IPS-20b (cell line): ENCODE measurements around the gene EIF2D.

Experiments used
- H3K27ac ChIP-seq: one replicate; pipeline ENCODE4 v1.5.1; 2013; ENCODE audit warnings: low read length
- H3K27me3 ChIP-seq: 2 replicates; pipeline ENCODE4 v1.6.1; 2013; ENCODE audit warnings: mild to moderate bottlenecking, low read length, inconsistent platforms; ENCODE audit not compliant: insufficient read depth
- H3K36me3 ChIP-seq: 2 replicates; pipeline ENCODE4 v1.6.1; 2013; ENCODE audit warnings: low read depth, mild to moderate bottlenecking, inconsistent platforms, low read length, moderate library complexity; ENCODE audit not compliant: insufficient read depth
- H3K4me1 ChIP-seq: 2 replicates; pipeline ENCODE4 v1.6.1; 2013; ENCODE audit warnings: mild to moderate bottlenecking, control low read depth, inconsistent platforms, low read length, moderate library complexity; ENCODE audit not compliant: insufficient read depth
- H3K4me3 ChIP-seq: 2 replicates; pipeline ENCODE4 v1.5.1; 2013; ENCODE audit warnings: mild to moderate bottlenecking, low read length, inconsistent platforms
- H3K9ac ChIP-seq: 2 replicates; pipeline ENCODE4 v1.6.1; 2013; ENCODE audit warnings: low read depth, mild to moderate bottlenecking, inconsistent platforms, low read length, moderate library complexity
- H3K9me3 ChIP-seq: 2 replicates; pipeline ENCODE4 v1.6.1; 2013; ENCODE audit warnings: mild to moderate bottlenecking, low read depth, low read length, inconsistent platforms; ENCODE audit not compliant: insufficient read depth

The EIF2D gene

DNA sequence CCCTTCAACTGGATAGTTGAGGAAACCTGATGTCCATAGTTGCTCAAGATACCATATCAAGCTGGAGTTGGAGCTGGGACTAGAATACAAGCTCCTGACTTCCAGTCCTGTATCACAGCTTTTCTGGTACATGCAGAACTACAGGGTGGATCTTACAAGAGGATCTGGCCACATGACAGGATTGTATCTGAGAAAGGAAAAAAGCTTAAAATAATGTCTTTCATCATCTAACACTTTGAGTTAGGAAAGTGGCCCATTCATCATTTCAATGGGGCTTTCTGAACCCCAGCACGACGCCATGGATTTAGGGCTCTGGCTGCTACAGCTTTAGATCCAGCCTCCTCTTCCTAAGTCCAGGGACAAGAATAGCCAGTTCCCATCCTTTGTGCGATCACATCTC lies 58.1 kb downstream of the EIF2D start:
- no peak overlapping the region for H3K27ac ChIP-seq
- peaks cover 45% of the 10 kb centered on the region for H3K27me3 ChIP-seq
- H3K4me3 ChIP-seq: no peak overlapping the region
- H3K4me1 ChIP-seq: peaks cover 9% of the 10 kb centered on the region; the same call in 1 of the 2 replicates
- H3K9me3 ChIP-seq: no peaks in the 10 kb centered on the region
- no peak overlapping the region for H3K9ac ChIP-seq
- no peaks in the 10 kb centered on the region for H3K36me3 ChIP-seq

DNA sequence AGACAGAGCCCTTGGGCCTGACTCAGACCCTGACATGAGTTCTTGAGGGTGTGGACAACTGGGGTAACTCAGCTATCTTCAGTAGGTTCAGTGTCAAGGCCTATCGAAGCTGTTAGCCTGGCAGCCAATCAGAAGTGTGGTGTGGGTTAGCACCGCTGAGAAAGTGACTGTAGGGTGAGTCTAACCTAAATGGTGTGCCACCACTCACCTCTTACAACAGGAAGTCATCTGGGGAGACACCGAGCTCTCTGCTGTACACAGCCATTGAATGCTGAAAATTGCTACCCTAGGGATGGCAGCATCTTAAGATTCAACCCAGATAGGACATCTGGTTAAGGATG lies 60.3 kb downstream of the EIF2D start:
- peaks cover 24% of the 10 kb centered on the region for H3K27me3 ChIP-seq
- no peak overlapping the region for H3K9ac ChIP-seq
- H3K36me3 ChIP-seq: no peaks in the 10 kb centered on the region
- H3K4me1 ChIP-seq: peaks cover 6% of the 10 kb centered on the region; the same call in 1 of the 2 replicates
- no peaks in the 10 kb centered on the region for H3K9me3 ChIP-seq
- H3K27ac ChIP-seq: no peak overlapping the region
- H3K4me3 ChIP-seq: no peak overlapping the region

DNA sequence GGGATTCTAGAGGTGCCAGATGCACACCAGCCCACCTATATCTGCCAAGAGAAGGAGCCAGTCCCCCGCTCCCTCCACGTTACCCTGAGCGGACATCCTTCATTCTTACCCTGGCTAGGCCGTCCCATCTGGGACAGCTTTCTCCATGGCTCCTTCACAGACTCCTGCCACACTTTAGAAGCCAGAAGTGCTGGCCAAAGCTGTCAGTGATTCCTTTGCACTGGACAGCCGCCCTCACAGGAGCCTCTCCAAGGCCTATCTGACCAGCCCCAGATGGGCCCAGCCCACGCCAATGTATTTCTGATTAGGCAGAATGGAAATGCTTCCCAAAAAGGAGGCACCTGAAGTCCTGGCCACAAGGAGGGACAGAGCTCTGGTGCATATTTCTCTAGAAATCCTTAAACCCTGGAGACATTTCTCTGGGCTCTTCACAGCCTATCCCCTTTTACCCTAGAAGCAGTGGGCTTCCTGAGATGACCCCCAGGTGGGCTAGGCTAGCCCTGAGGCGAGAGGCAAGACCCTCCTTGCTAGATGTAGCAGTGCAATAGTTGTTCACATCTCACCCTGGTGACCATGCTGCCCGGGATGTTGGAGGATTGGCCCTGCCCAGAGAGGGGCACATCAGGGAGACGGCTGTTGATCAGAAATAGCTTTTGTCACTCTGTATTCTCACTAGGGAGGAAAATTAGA lies 60.8 kb downstream of the EIF2D start:
- no peak overlapping the region for H3K9ac ChIP-seq
- peaks cover 18% of the 10 kb centered on the region for H3K27me3 ChIP-seq
- H3K4me3 ChIP-seq: no peak overlapping the region
- H3K4me1 ChIP-seq: peaks cover 2% of the 10 kb centered on the region; the same call in 1 of the 2 replicates
- no peak overlapping the region for H3K27ac ChIP-seq
- H3K36me3 ChIP-seq: no peaks in the 10 kb centered on the region
- no peaks in the 10 kb centered on the region for H3K9me3 ChIP-seq

DNA sequence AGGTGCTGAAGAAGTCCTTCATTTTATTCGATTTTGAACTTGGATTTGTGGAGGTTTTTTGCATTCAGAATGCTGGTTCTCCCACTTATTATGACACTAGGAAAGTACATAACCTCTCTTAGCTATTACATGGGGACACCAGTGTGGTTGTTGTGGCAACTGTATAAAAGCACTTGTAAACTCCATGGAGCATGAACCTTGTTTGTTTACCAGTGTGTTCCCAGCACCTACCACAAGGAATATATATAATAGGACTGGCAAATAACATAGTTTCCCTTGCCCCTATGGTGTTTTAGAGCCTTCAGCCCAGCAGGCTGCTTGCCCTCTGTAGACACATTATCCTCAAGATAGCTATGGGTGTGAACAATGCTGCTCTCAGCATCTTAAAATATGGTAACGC lies 61.8 kb downstream of the EIF2D start:
- Histone ChIP-seq H3K4me1 (no peaks in the 10 kb centered on the region), H3K27ac (no peak overlapping the region), H3K9ac (no peak overlapping the region), H3K27me3 (peaks cover 8% of the 10 kb centered on the region; the same call in 1 of the 2 replicates), H3K36me3 (no peaks in the 10 kb centered on the region), H3K9me3 (no peaks in the 10 kb centered on the region), H3K4me3 (no peak overlapping the region)

DNA sequence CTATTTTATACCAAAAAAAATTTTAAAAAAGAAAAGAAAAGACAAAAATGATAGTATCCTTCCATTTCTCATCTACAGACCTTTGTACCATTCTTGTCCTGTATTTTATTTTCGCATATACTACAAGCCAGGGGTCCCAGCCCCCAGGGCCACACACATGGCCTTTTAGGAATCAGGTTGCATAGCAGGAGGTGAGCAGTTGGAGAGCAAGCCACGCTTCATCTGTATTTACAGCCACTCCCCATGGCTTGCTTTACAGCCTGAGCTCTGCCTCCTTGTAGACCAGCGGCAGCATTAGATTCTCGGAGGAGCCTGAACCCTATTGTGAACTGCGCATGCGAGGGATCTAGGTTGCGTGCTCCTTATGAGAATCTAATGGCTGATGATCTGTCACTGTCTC lies 65.2 kb downstream of the EIF2D start:
- no peaks in the 10 kb centered on the region for H3K9me3 ChIP-seq
- H3K4me1 ChIP-seq: no peaks in the 10 kb centered on the region
- H3K36me3 ChIP-seq: no peaks in the 10 kb centered on the region
- no peak overlapping the region for H3K9ac ChIP-seq
- no peak overlapping the region for H3K27ac ChIP-seq
- no peaks in the 10 kb centered on the region for H3K27me3 ChIP-seq
- H3K4me3 ChIP-seq: no peak overlapping the region

DNA sequence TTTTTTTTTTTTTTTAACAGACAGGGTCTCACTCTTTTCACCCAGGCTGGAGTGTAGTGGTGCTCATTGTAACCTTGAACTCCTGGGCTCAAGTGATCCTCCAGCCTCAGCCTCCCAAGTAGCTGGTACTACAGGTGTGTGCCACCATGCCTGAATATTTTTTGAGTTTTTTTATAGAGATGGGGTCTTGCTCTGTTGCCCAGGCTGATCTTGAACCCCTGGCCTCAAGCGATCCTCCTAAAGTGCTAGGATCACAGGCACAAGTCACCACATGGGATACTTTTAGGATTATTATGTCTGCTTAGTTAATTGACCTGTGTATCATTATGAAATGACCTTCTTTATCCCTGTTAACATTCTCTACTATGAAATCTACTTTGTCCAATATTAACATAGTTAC lies 66.9 kb downstream of the EIF2D start:
- H3K4me1 ChIP-seq: no peaks in the 10 kb centered on the region
- H3K36me3 ChIP-seq: no peaks in the 10 kb centered on the region
- no peaks in the 10 kb centered on the region for H3K27me3 ChIP-seq
- no peak overlapping the region for H3K9ac ChIP-seq
- H3K27ac ChIP-seq: no peak overlapping the region
- H3K4me3 ChIP-seq: no peak overlapping the region
- H3K9me3 ChIP-seq: no peaks in the 10 kb centered on the region

DNA sequence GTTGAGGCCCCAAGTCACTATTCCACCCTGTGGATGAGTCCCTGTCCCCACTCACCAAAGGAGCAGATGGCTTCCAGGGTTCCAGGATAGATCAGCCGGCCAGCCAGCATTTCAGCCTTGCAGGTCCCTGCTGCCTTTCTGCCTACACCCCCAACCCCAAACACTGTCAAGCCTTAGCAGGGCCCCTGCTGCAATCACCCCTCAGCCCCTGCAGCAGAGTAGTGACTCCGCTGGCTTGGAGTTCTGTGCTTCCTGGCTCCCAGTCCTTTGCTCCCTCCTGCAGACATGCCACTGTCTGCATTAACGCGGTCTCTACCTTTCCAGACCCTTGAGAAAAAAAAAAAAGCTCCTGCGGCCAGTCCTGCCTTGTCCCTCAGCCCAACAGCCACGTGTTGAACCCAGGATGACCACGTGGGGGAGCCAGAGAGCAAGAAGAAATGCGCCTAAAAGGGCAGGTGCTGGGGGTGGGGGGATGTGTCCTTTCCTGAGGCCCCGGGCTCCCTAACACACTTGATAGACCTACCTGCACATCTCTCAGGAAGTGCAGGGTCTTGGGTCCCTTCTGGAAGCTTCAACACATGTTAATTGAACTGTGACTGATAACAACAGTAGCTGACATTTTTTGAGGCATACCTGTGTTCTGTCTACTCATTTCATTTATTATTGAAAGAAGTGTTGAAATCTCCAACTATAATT lies 67.6 kb downstream of the EIF2D start:
- Histone ChIP-seq H3K27me3 (no peaks in the 10 kb centered on the region), H3K9me3 (no peaks in the 10 kb centered on the region), H3K9ac (no peak overlapping the region), H3K36me3 (no peaks in the 10 kb centered on the region), H3K27ac (no peak overlapping the region), H3K4me3 (no peak overlapping the region), H3K4me1 (no peaks in the 10 kb centered on the region)
